Erythroblast (primary cell): ENCODE measurements around the gene SUSD3.

ENCODE experiments used
- GATA1 ChIP-seq: IDR thresholded peaks from 2 replicates; pipeline ENCODE4 v1.6.1; 2011; ENCODE audit warnings: low read depth, mild to moderate bottlenecking, control low read depth, low read length, moderate library complexity
- POLR2A ChIP-seq: IDR thresholded peaks from 2 replicates; pipeline ENCODE4 v1.6.1; 2011; ENCODE audit warnings: mild to moderate bottlenecking, low read length

- no peak for TF ChIP-seq POLR2A
- no peak for TF ChIP-seq GATA1
Measured at GRCh38 chr9:93020151-93020550, 38.4 kb upstream of the SUSD3 start.
